Thyroid gland (tissue), 4 donors: ENCODE data around the gene FAM124A. TPM values are rescaled to one million over a fixed set of nuclear protein-coding genes. Genes with fewer than 3 reads are reported as not detected.

ENCODE experiments used
- DNase-seq, 2 donors: peaks; one replicate each; pipeline ENCODE4 v3.0.0-alpha.2; 2019
- H3K27ac ChIP-seq, 3 donors: fragments of 200-600 bp; sonication (generic); 1 replicate in 2 of 3; 2 replicates in 1 of 3; pipeline ENCODE4 v1.5.1; 2016 to 2019; ENCODE audit warnings: mild to moderate bottlenecking in 1 of 3, moderate library complexity in 1 of 3
- H3K27me3 ChIP-seq: fragments of 200-600 bp; sonication (generic); one replicate; pipeline ENCODE4 v1.5.1; 2019
- H3K36me3 ChIP-seq, 2 donors: fragments of 200-600 bp; sonication (generic); one replicate each; pipeline ENCODE4 v1.5.1; 2016 to 2019
- H3K4me1 ChIP-seq, 2 donors: fragments of 200-600 bp; sonication (generic); one replicate each; pipeline ENCODE4 v1.5.1; 2017 to 2019
- H3K4me3 ChIP-seq, 3 donors: fragments of 200-600 bp; sonication (generic); replicated peaks in 1 of 3; 1 replicate in 2 of 3; 2 replicates in 1 of 3; pipeline ENCODE4 v1.5.1; 2016; ENCODE audit warnings: mild to moderate bottlenecking in 1 of 3
- H3K9me3 ChIP-seq: fragments of 200-600 bp; sonication (generic); one replicate; pipeline ENCODE4 v1.5.1; 2017
- POLR2A ChIP-seq, 2 donors: fragments of 450-650 bp; IDR thresholded peaks; one replicate each; pipeline ENCODE4 v1.6.1; 2017; ENCODE audit warnings: antibody characterized with exemption in 2 of 2, mild to moderate bottlenecking in 2 of 2, moderate library complexity in 1 of 2
- WGBS, 2 donors: methylation state at CpG; one replicate each; pipeline ENCODE4 v1.1.5; 2017; 5-methylcytosine and 5-hydroxymethylcytosine counted together
- intact Hi-C: fragments of 100-400 bp; cut with DNase I; formaldehyde crosslinking; loops from one replicate; pipeline ENCODE4 v1.15.1; 2023
- total RNA-seq, 4 donors: library from RNA; depleted of rRNA; stranded (reverse); fragments of >200 nt; gene quantifications; one replicate each; pipeline ENCODE4 v1.2.3, GENCODE V29; 2016
- TF ChIP-seq, protein P1 (sequence below), 6 experiments: fragments of 200-600 bp in 3 of 6; fragments of 450-650 bp in 3 of 6; sonication (generic) in 3 of 6; IDR thresholded peaks; one replicate each; pipeline ENCODE4 v1.5.1; 2016 to 2019; ENCODE audit warnings: antibody characterized with exemption in 6 of 6, mild to moderate bottlenecking in 2 of 6, inconsistent platforms in 1 of 6, moderate library complexity in 1 of 6

FAM124A gene
- total RNA-seq, 4 donors from 2014 or later, result 9.1 to 11.4 (median 9.4) TPM

DNA sequence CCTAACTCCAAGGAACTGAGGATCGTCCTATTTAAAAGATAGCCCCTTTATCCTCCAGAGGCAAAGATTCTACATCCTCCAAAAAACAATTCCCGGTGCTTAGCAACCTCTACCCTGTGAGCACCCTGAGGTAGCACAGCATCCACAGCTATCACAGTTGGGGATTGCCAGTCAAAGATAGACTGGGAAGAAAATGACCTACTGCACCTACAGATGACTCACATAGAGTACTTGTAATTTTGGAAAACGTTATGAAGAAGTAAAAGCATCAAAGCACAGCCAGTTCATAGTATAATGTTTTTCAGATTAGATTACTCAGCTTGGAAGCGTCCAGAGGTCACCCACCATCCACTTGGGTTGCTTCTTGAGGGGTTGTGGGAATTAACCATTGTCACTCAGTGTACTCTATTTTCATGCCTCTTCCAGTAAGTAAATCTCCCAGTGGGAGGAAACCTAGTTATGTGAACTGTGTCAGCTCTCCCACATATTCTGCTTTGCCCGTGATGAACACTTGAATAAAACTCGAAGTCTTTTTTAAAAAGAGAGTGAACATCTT is 8.9 kb upstream of the FAM124A start:
- Histone ChIP-seq H3K36me3 (no peaks in the 10 kb centered on the region), H3K4me3 (no peak overlapping the region), H3K27ac (no peak overlapping the region), H3K9me3 (no peaks in the 10 kb centered on the region), H3K4me1 (no peaks in the 10 kb centered on the region), H3K27me3 (no peaks in the 10 kb centered on the region)
- no peak for TF ChIP-seq POLR2A (IDR thresholded peaks at IDR 0.05)
- TF ChIP-seq, protein P1, sequence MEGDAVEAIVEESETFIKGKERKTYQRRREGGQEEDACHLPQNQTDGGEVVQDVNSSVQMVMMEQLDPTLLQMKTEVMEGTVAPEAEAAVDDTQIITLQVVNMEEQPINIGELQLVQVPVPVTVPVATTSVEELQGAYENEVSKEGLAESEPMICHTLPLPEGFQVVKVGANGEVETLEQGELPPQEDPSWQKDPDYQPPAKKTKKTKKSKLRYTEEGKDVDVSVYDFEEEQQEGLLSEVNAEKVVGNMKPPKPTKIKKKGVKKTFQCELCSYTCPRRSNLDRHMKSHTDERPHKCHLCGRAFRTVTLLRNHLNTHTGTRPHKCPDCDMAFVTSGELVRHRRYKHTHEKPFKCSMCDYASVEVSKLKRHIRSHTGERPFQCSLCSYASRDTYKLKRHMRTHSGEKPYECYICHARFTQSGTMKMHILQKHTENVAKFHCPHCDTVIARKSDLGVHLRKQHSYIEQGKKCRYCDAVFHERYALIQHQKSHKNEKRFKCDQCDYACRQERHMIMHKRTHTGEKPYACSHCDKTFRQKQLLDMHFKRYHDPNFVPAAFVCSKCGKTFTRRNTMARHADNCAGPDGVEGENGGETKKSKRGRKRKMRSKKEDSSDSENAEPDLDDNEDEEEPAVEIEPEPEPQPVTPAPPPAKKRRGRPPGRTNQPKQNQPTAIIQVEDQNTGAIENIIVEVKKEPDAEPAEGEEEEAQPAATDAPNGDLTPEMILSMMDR (IDR thresholded peaks at IDR 0.05), result no peak
- intact Hi-C loops, result no loop called here
- WGBS, 2 donors, result 72% methylated on average over 6 of the region's 6 CpGs
- DNase-seq, result no peak

DNA sequence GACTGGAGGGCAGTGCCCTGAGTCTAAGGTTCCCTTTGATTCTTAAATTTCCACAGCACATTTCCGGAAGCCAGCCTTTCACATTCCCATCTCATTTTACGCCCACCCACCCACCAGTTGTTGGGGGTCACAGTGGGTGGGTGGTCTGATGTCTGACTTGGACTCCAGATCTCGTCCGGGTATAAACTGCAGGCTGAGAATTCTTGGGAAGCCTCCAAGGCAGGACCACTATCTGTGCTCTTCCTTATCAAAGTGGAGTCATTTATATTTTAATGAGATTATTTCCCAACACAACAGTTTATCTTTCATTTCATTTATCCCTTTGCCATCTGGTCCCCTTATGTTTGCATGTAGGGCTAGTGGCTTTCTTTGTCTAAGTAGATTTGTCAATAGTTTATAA is 3.6 kb upstream of the FAM124A start:
- Histone ChIP-seq H3K27me3 (no peaks in the 10 kb centered on the region), H3K9me3 (no peaks in the 10 kb centered on the region), H3K4me1 (peaks cover 6 to 12% of the 10 kb centered on the region in 2 donors), H3K27ac (no peak overlapping the region), H3K4me3 (no peak overlapping the region), H3K36me3 (no peaks in the 10 kb centered on the region)
- intact Hi-C loops, result no loop called here
- TF ChIP-seq, protein P1 (IDR thresholded peaks at IDR 0.05), result no peak
- TF ChIP-seq POLR2A (IDR thresholded peaks at IDR 0.05), result no peak
- WGBS, 2 donors, result 85 to 92% methylated on average over 4 of the region's 4 CpGs
- no peak for DNase-seq

DNA sequence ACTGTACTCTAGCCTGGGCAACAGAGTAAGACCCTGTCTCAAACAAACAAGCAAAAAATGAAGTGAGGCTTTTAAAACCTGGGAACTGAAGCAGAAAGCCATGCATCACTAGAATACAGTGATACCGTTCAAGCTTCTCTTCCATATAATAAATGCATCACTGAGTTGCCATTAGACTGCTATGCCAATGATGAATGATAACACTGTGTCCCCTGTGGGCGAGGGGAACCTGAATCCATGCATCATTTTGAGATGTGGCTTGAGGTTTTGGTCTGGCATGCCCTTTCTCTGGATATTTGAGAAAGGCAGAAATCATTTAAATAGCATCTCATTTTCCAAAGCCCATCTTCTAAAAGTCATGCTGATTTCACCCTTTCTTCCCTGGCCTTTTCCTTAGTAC is 1.5 kb upstream of the FAM124A start:
- Histone ChIP-seq H3K9me3 (no peaks in the 10 kb centered on the region), H3K27me3 (no peaks in the 10 kb centered on the region), H3K4me1 (peaks cover 6 to 28% of the 10 kb centered on the region in 2 donors), H3K36me3 (no peaks in the 10 kb centered on the region), H3K27ac (no peak overlapping the region), H3K4me3 (no peak overlapping the region)
- intact Hi-C loops, result loop anchor here (5.0 kb wide), 1 partner anchor 67 kb away; no protein-coding TSS in a partner anchor
- TF ChIP-seq, protein P1 (IDR thresholded peaks at IDR 0.05), result no peak
- TF ChIP-seq POLR2A (IDR thresholded peaks at IDR 0.05), result no peak
- DNase-seq, result no peak
- 83 to 92% methylated on average over 2 of the region's 2 CpGs for WGBS, 2 donors

DNA sequence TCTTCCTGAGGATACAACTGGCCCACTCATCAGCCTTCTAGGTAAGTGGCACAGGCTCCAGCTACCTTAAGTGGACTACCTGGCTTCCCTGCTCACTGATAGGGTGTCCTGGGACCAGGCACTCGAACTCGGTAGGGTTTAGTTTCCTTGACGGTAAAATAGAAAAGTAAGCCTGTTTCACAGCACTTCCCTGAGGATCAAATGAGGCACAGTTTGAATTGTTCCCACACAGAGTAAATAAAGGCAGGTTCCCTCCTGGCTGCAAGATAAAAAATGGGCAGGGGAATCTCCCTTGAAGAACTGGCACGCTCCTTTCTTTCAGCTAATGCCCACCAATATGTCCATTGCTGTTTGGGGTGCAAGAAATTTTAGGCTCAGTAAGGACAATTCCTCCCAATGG is 1.1 kb upstream of the FAM124A start:
- no peaks in the 10 kb centered on the region for H3K27me3 ChIP-seq
- WGBS, 2 donors, result 49 to 50% methylated on average over 4 of the region's 4 CpGs
- H3K27ac ChIP-seq, result no peak overlapping the region
- H3K9me3 ChIP-seq, result no peaks in the 10 kb centered on the region
- H3K4me1 ChIP-seq, result peaks cover 6 to 28% of the 10 kb centered on the region in 2 donors
- TF ChIP-seq, protein P1 (IDR thresholded peaks at IDR 0.05), result no peak
- TF ChIP-seq POLR2A (IDR thresholded peaks at IDR 0.05), result no peak
- no peak overlapping the region for H3K4me3 ChIP-seq
- no peaks in the 10 kb centered on the region for H3K36me3 ChIP-seq
- DNase-seq, result no peak
- intact Hi-C loops, result loop anchor here (5.0 kb wide), 1 partner anchor 66 kb away; no protein-coding TSS in a partner anchor

DNA sequence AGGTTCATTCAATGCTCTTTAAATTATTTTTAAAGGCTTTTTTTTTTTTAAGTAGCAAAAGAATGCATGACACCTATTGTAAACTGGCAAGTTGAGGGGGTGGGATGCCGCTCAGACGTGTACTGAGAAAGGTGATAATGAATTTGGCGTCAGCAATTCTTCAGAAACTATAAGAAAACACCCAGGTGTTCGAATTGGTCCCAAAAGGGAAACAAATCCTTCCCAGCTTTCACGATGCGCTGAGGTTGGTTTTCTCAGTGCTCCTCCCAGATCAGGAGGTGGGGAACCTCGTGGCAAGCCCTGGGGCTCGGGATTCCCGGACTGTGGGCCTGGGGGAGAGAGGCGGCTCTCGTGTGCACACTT is 543 bp upstream of the FAM124A start:
- Histone ChIP-seq H3K27me3 (no peaks in the 10 kb centered on the region), H3K36me3 (no peaks in the 10 kb centered on the region), H3K4me1 (peaks cover 6 to 28% of the 10 kb centered on the region in 2 donors), H3K4me3 (peak overlapping the region in 1 of 3 donors; percentile 69), H3K9me3 (no peaks in the 10 kb centered on the region), H3K27ac (no peak overlapping the region)
- TF ChIP-seq, protein P1 (IDR thresholded peaks at IDR 0.05), result no peak
- TF ChIP-seq POLR2A (IDR thresholded peaks at IDR 0.05), result no peak
- 5 to 6% methylated on average over 11 of the region's 11 CpGs for WGBS, 2 donors
- intact Hi-C loops, result loop anchor here (5.0 kb wide), 1 partner anchor 66 kb away; no protein-coding TSS in a partner anchor
- peak in 1 of 2 donors; percentile 31 for DNase-seq
